K562 treated with DMSO at 1 percent for 48 hours (cell line): ENCODE results near the gene EXOSC6. TPM values are rescaled to one million over a fixed set of nuclear protein-coding genes. Genes with fewer than 3 reads are reported as not detected.

ENCODE experiments used
- total RNA-seq: library from RNA; unstranded; fragments of 300-600 nt; gene quantifications from 2 replicates; pipeline ENCODE4 v1.2.3, GENCODE V29; 2022; ENCODE audit warnings: low replicate concordance; ENCODE audit errors: extremely low read depth

EXOSC6 gene
- not detected in 2 replicates for total RNA-seq

GRCh38 chr16:70251629-70252354, at the start of gene EXOSC6:
Gene EXOSC6 (minus strand): TSS chr16:70251940. CDS start chr16:70251900, 40 bp downstream.

GRCh38 chr16:70298988-70299938, 47.5 kb upstream of the EXOSC6 start, which contains the start of gene DDX19B:
Gene DDX19B (plus strand): TSS chr16:70299186. CDS start chr16:70299298, 112 bp downstream.

GRCh38 chr16:70289229-70290094, 37.7 kb upstream of the EXOSC6 start, which contains the start of gene AARS1:
Gene AARS1 (minus strand): TSS chr16:70289506. CDS start chr16:70282763, 6,743 bp downstream.

Other genes with a start within 250 kb of the EXOSC6 start
- not detected in 2 replicates for gene PDPR, start 137.6 kb downstream of the EXOSC6 start, total RNA-seq
- gene CLEC18C, start 78.2 kb downstream of the EXOSC6 start, total RNA-seq, result not detected in 2 replicates
- gene AARS1, start 37.6 kb upstream of the EXOSC6 start, total RNA-seq, result 211 and 608 TPM in 2 replicates
- not detected in 2 replicates for gene DDX19B, start 47.2 kb upstream of the EXOSC6 start, total RNA-seq
- gene DDX19A, start 95.0 kb upstream of the EXOSC6 start, total RNA-seq, result not detected in 2 replicates
- gene ST3GAL2, start 187.2 kb upstream of the EXOSC6 start, total RNA-seq, result not detected in 2 replicates
- not detected in 2 replicates for gene FCSK, start 202.7 kb upstream of the EXOSC6 start, total RNA-seq